ENCODE measurements around the gene SWAP70. TPM values are rescaled to one million over a fixed set of nuclear protein-coding genes. Genes with fewer than 3 reads are reported as not detected.

The SWAP70 gene
- total and polyA plus RNA-seq, 2 of the 8 experiments (the other 6 are each of a cell fraction or from before 2014, with no cell fraction given), result 14.8 to 37.5 TPM

GRCh38 chr11:9651481-9651880 lies 12.4 kb upstream of the SWAP70 start:
- Histone ChIP-seq H3K27ac (ENCODE audit: low read depth, low read length) (no peak overlapping the region), H2AFZ (ENCODE audit: low read length) (no peak overlapping the region), H3K4me1 (replicated peaks in 1 of 4; ENCODE audit: control insufficient read depth in 3 of 4, insufficient read depth in 4 of 4, low read length in 3 of 4) (peaks cover 0 to 2% (median 0%) of the 10 kb centered on the region in 4 experiments; a peak in 1 of 7 replicates), H3K4me3 (ENCODE audit: extremely low read depth in 1 of 4, insufficient read depth in 2 of 4, low read depth in 3 of 4, low read length in 4 of 4) (no peak overlapping the region), H4K20me1 (replicated peaks in 1 of 2; ENCODE audit: control insufficient read depth in 1 of 2, insufficient read depth in 2 of 2, low read length in 2 of 2) (no peaks in the 10 kb centered on the region), H2BK5ac (ENCODE audit: low read depth, low read length) (no peak overlapping the region), H2BK20ac (ENCODE audit: low read length) (no peak overlapping the region), H2BK12ac (ENCODE audit: low read depth, low read length) (no peak overlapping the region), H4K91ac (replicated peaks; ENCODE audit: insufficient read length, low read length) (no peak overlapping the region), H3K14ac (ENCODE audit: insufficient read length) (no peak overlapping the region), H3K56ac (replicated peaks; ENCODE audit: insufficient read length, low read depth, low read length) (no peak overlapping the region), H3K23ac (ENCODE audit: insufficient read length) (no peak overlapping the region), H3K79me1 (ENCODE audit: low read depth, low read length) (no peaks in the 10 kb centered on the region), H2BK15ac (ENCODE audit: low read length) (no peak overlapping the region), H3K18ac (ENCODE audit: extremely low read depth, low read length) (no peak overlapping the region), H3K27me3 (replicated peaks in 1 of 4; ENCODE audit: control insufficient read depth in 3 of 4, extremely low read depth in 1 of 4, insufficient read depth in 3 of 4, low read length in 3 of 4) (no peaks in the 10 kb centered on the region), H2AK5ac (ENCODE audit: low read depth, low read length) (no peak overlapping the region), H3K9ac (replicated peaks in 1 of 4; ENCODE audit: extremely low read depth in 1 of 4, low read depth in 3 of 4, low read length in 3 of 4) (no peak overlapping the region), H3K9me3 (ENCODE audit: insufficient read depth in 2 of 2, low read depth in 1 of 2, low read length in 1 of 2) (no peaks in the 10 kb centered on the region), H2BK120ac (replicated peaks; ENCODE audit: low read depth, low read length) (no peak overlapping the region), H3K36me3 (ENCODE audit: control insufficient read depth in 2 of 4, insufficient read depth in 4 of 4, low read length in 3 of 4) (no peaks in the 10 kb centered on the region), H3K4me2 (ENCODE audit: insufficient read depth in 1 of 2, low read depth in 2 of 2, low read length in 2 of 2) (no peak overlapping the region), H3K4ac (replicated peaks; ENCODE audit: insufficient read length, low read depth, low read length) (no peak overlapping the region), H3K79me2 (ENCODE audit: control insufficient read depth in 1 of 2, insufficient read depth in 2 of 2, low read length in 2 of 2) (no peaks in the 10 kb centered on the region), H4K5ac (ENCODE audit: insufficient read length, low read depth, low read length) (no peak overlapping the region), H3K23me2 (ENCODE audit: low read depth, low read length) (no peaks in the 10 kb centered on the region), H4K8ac (ENCODE audit: extremely low read depth, insufficient read depth, low read length) (no peak overlapping the region)
- FAIRE-seq, result no peak
- DNase-seq (ENCODE audit: low read depth in 1 of 2, low spot score in 2 of 2), result no peak
- ChIA-PET CTCF (ENCODE audit: partially characterized antibody) (interaction anchor here (1.2 kb wide), 1 partner anchor 10 kb away, joined by 4 read pairs; no protein-coding TSS in a partner anchor), POLR2A (ENCODE audit: partially characterized antibody) (no interaction called here)
- WGBS, 2 experiments (ENCODE audit: extremely low coverage in 1 of 2, insufficient coverage in 1 of 2, insufficient read length in 1 of 2, insufficient replicate concordance in 2 of 2, low coverage in 1 of 2, low lambda C conversion rate in 2 of 2, missing lambda C conversion rate in 1 of 2), result 81% methylated on average over 7 of the region's 7 CpGs; no CpG with 5 or more reads in 1 of the 2 experiments
- TF ChIP-seq USF2 (IDR thresholded peaks at IDR 0.05; ENCODE audit: low read length), result no peak
- no peak for TF ChIP-seq SP4 (IDR thresholded peaks at IDR 0.05; ENCODE audit: low read length)
- TF ChIP-seq YY1 (IDR thresholded peaks at IDR 0.05; ENCODE audit: low read depth, low read length), result no peak
- no peak for TF ChIP-seq RNF2 (IDR thresholded peaks at IDR 0.05; ENCODE audit: borderline replicate concordance, low read depth, low read length, missing control alignments, poor library complexity, severe bottlenecking)
- no peak for TF ChIP-seq ASH2L (IDR thresholded peaks at IDR 0.05; ENCODE audit: low read length)
- no peak for TF ChIP-seq GTF2F1 (IDR thresholded peaks at IDR 0.05; ENCODE audit: borderline replicate concordance, low read depth, low read length)
- TF ChIP-seq CEBPB (IDR thresholded peaks at IDR 0.05; ENCODE audit: low read depth, low read length), result no peak
- TF ChIP-seq JUND (IDR thresholded peaks at IDR 0.05; ENCODE audit: low read length), result no peak
- no peak for TF ChIP-seq CBX8 (IDR thresholded peaks at IDR 0.05; ENCODE audit: borderline replicate concordance, low read depth, low read length)
- no peak for TF ChIP-seq CHD1 (IDR thresholded peaks at IDR 0.05; ENCODE audit: low read depth, low read length)
- no peak for TF ChIP-seq KDM1A (IDR thresholded peaks at IDR 0.05; ENCODE audit: borderline replicate concordance, low read length)
- TF ChIP-seq SIN3A (conservative IDR thresholded peaks at IDR 0.05 in 1 of 2, IDR thresholded peaks at IDR 0.05 in 1 of 2; ENCODE audit: low read depth in 1 of 2, low read length in 2 of 2), result no peak
- no peak for TF ChIP-seq GABPA (IDR thresholded peaks at IDR 0.05; ENCODE audit: borderline replicate concordance, insufficient read depth, low read length)
- TF ChIP-seq CREB1 (IDR thresholded peaks at IDR 0.05), result no peak
